Mesenteric fat pad (tissue), 1 donor: Measurements from ENCODE around the gene CLIP1. TPM values are rescaled to one million over a fixed set of nuclear protein-coding genes. Genes with fewer than 3 reads are reported as not detected.
"Not testable (repeated sequence)": the region's sequence is repeated elsewhere in the genome, so short reads cannot be mapped to it uniquely, and the experiment has no call there.

Experiments used
- DNase-seq: peaks from one replicate; pipeline ENCODE4 v3.0.0-alpha.2; 2020; ENCODE audit warnings: low spot score
- long read RNA-seq: library from polyadenylated mRNA; unstranded; transcript quantifications from one replicate; pipeline ENCODE4 v2.0.0, GENCODE V29; 2020
- total RNA-seq: library from RNA; stranded (reverse); fragmentation: NEBNext Ultra II Directional; extraction: Animal tissue kit (Norgen Biotek cat#: 25700); gene quantifications from one replicate; pipeline ENCODE4 v1.2.1, GENCODE V29; 2021
- donor health status: DM: yes; HTN: yes; CAD: no.

Gene CLIP1
- 99.9 TPM for total RNA-seq
- long read RNA-seq, partial matches to known transcripts, result 313 of 352 reads
- long read RNA-seq, other reads (novel, unspliced or antisense), result 35 of 352 reads

GRCh38 chr12:122421821-122422729, at the start of gene CLIP1:
CLIP1 (minus strand) TSS chr12:122422669; CDS start chr12:122380452, 42,217 bp downstream.
- peak; percentile 90 for DNase-seq

GRCh38 chr12:122471324-122472226, 49.1 kb upstream of the CLIP1 start:
- DNase-seq, result no peak

GRCh38 chr12:122470576-122470975, 48.1 kb upstream of the CLIP1 start:
- DNase-seq, result peak; percentile 53

GRCh38 chr12:122469856-122470255, 47.4 kb upstream of the CLIP1 start:
- peak; percentile 77 for DNase-seq

GRCh38 chr12:122467983-122468382, 45.5 kb upstream of the CLIP1 start:
- no peak for DNase-seq

GRCh38 chr12:122464317-122465042, 42.0 kb upstream of the CLIP1 start:
- DNase-seq, result peak; percentile 71

GRCh38 chr12:122460641-122461040, 38.2 kb upstream of the CLIP1 start:
- DNase-seq, result no peak

- peak; percentile 28 for DNase-seq
Measured at GRCh38 chr12:122460061-122460460, 37.6 kb upstream of the CLIP1 start.

- DNase-seq, result peak; percentile 18
Measured at GRCh38 chr12:122459211-122459610, 36.7 kb upstream of the CLIP1 start.

GRCh38 chr12:122458105-122459035, 35.9 kb upstream of the CLIP1 start:
- peak; percentile 53 for DNase-seq

- peak; percentile 18 for DNase-seq
Measured at GRCh38 chr12:122457627-122458026, 35.2 kb upstream of the CLIP1 start.

GRCh38 chr12:122454739-122455138, 32.3 kb upstream of the CLIP1 start:
- peak; percentile 3 for DNase-seq

GRCh38 chr12:122454250-122454721, 31.8 kb upstream of the CLIP1 start:
- DNase-seq, result no peak

- DNase-seq, result no peak
Measured at GRCh38 chr12:122452701-122453285, 30.3 kb upstream of the CLIP1 start.

- DNase-seq, result no peak
Measured at GRCh38 chr12:122449317-122449716, 26.8 kb upstream of the CLIP1 start.

- not testable (repeated sequence) for DNase-seq
Measured at GRCh38 chr12:122447825-122448224, 25.4 kb upstream of the CLIP1 start.

GRCh38 chr12:122446390-122446789, 23.9 kb upstream of the CLIP1 start:
- DNase-seq, result not testable (repeated sequence)

- not testable (repeated sequence) for DNase-seq
Measured at GRCh38 chr12:122444071-122444470, 21.6 kb upstream of the CLIP1 start.

GRCh38 chr12:122438822-122439221, 16.4 kb upstream of the CLIP1 start:
- DNase-seq, result not testable (repeated sequence)
